SK-N-SH (cell line): ENCODE measurements around the gene ZNF236. TPM values are rescaled to one million over a fixed set of nuclear protein-coding genes. Genes with fewer than 3 reads are reported as not detected.

Source experiments
- CTCF ChIA-PET: fragments of 300-600, 350-600 bp; formaldehyde crosslinking; extraction: SDS; loops from one replicate; lab custom pipeline; 2021; lab: Yijun Ruan, JAX
- POLR2A ChIA-PET: fragments of 350-600 bp; sonication (Branson Sonifier 250); formaldehyde crosslinking; extraction: SDS; loops from one replicate; lab custom pipeline; 2020; ENCODE audit warnings: antibody characterized with exemption, inconsistent platforms; lab: Yijun Ruan, JAX
- DNase-seq: peaks from one replicate; pipeline ENCODE4 v3.0.0; 2012
- H2AFZ ChIP-seq: fragments of 200-600 bp; sonication (generic); 2 replicates; pipeline ENCODE4 v1.8.1; 2016; ENCODE audit warnings: antibody characterized with exemption, mild to moderate bottlenecking, low read depth
- H3F3A ChIP-seq: fragments of 200-600 bp; sonication (generic); replicated peaks from 2 replicates; pipeline ENCODE3; 2016; ENCODE audit warnings: antibody characterized with exemption, mild to moderate bottlenecking; ENCODE audit not compliant: insufficient read depth
- H3K27ac ChIP-seq, 2 experiments: fragments of 200-500 bp in 1 of 2; fragments of 200-600 bp in 1 of 2; sonication (Bioruptor generic) in 1 of 2; sonication (generic), shearing (Covaris generic) in 1 of 2; 2 replicates each; pipeline versions ENCODE4 v1.5.1 to v1.6.1; 2014 to 2016; ENCODE audit warnings: low read depth in 2 of 2, inconsistent platforms in 1 of 2, low read length in 1 of 2, mild to moderate bottlenecking in 1 of 2, mixed read lengths in 1 of 2
- H3K27me3 ChIP-seq: fragments of 200-600 bp; sonication (generic), shearing (Covaris generic); 2 replicates; pipeline ENCODE4 v1.6.1; 2016; ENCODE audit warnings: mixed run types; ENCODE audit not compliant: insufficient read depth
- H3K36me3 ChIP-seq, 2 experiments: fragments of 200-500 bp in 1 of 2; fragments of 200-600 bp in 1 of 2; sonication (Bioruptor generic) in 1 of 2; sonication (generic) in 1 of 2; replicated peaks in 1 of 2; 2 replicates each; pipeline versions ENCODE3 to v1.5.1; 2014 to 2016; ENCODE audit warnings: low read length in 1 of 2, mild to moderate bottlenecking in 1 of 2; ENCODE audit not compliant: insufficient read depth in 2 of 2, control insufficient read depth in 1 of 2
- H3K4me1 ChIP-seq, 2 experiments: fragments of 200-500 bp in 1 of 2; fragments of 200-600 bp in 1 of 2; sonication (Bioruptor generic) in 1 of 2; sonication (generic), shearing (Covaris generic) in 1 of 2; 2 replicates each; pipeline versions ENCODE4 v1.5.1 to v1.6.1; 2014 to 2016; ENCODE audit warnings: low read depth in 1 of 2, low read length in 1 of 2, mixed run types in 1 of 2; ENCODE audit not compliant: insufficient read depth in 2 of 2, control insufficient read depth in 1 of 2
- H3K4me2 ChIP-seq: fragments of 200-600 bp; sonication (generic), shearing (Covaris generic); 2 replicates; pipeline ENCODE4 v1.6.1; 2017; ENCODE audit warnings: mixed run types
- H3K4me3 ChIP-seq, 2 experiments: fragments of 200-500 bp in 1 of 2; fragments of 200-600 bp in 1 of 2; sonication (Bioruptor generic) in 1 of 2; sonication (generic), shearing (Covaris generic) in 1 of 2; 2 replicates each; pipeline versions ENCODE4 v1.5.1 to v1.8.1; 2014 to 2016; ENCODE audit warnings: low read depth in 2 of 2, inconsistent platforms in 1 of 2, low read length in 1 of 2, mild to moderate bottlenecking in 1 of 2, mixed read lengths in 1 of 2, moderate library complexity in 1 of 2
- H3K79me2 ChIP-seq: fragments of 200-600 bp; sonication (generic); 2 replicates; pipeline ENCODE4 v1.8.1; 2017; ENCODE audit warnings: mild to moderate bottlenecking; ENCODE audit not compliant: insufficient read depth
- H3K9ac ChIP-seq: fragments of 200-600 bp; sonication (generic); 2 replicates; pipeline ENCODE4 v1.6.1; 2017; ENCODE audit warnings: mixed run types
- H3K9me2 ChIP-seq: fragments of 200-600 bp; sonication (generic); 2 replicates; pipeline ENCODE4 v1.6.1; 2017; ENCODE audit warnings: mixed run types
- H3K9me3 ChIP-seq: fragments of 200-600 bp; sonication (generic); 2 replicates; pipeline ENCODE4 v1.6.1; 2017; ENCODE audit warnings: mixed run types, mild to moderate bottlenecking, moderate library complexity
- H4K20me1 ChIP-seq: fragments of 200-600 bp; sonication (generic); 2 replicates; pipeline ENCODE4 v1.6.1; 2017; ENCODE audit warnings: mild to moderate bottlenecking, mixed run types; ENCODE audit not compliant: insufficient read depth
- FOSL2 ChIP-seq: IDR thresholded peaks from 2 replicates; pipeline ENCODE4 v1.4.0; 2012; ENCODE audit warnings: low read depth, mild to moderate bottlenecking, moderate library complexity, borderline replicate concordance
- FOXJ3 ChIP-seq: sonication (generic); formaldehyde crosslinking; IDR thresholded peaks from 2 replicates; pipeline ENCODE4 v1.5.1; 2020; ENCODE audit warnings: mild to moderate bottlenecking, missing genetic modification reagents
- FOXM1 ChIP-seq: IDR thresholded peaks from 2 replicates; pipeline ENCODE4 v1.4.0; 2012; ENCODE audit warnings: low read depth, mild to moderate bottlenecking
- GATA2 ChIP-seq: sonication (generic); formaldehyde crosslinking; IDR thresholded peaks from 2 replicates; pipeline ENCODE4 v1.5.0; 2020; ENCODE audit warnings: mild to moderate bottlenecking, missing genetic modification reagents
- IRF3 ChIP-seq: fragments of 150-350 bp; IDR thresholded peaks from 2 replicates; pipeline ENCODE4 v1.6.1; 2016; ENCODE audit warnings: mild to moderate bottlenecking, low read depth, low read length
- MAX ChIP-seq: IDR thresholded peaks from 2 replicates; pipeline ENCODE4 v1.4.0; 2012; ENCODE audit warnings: low read depth
- MXI1 ChIP-seq: IDR thresholded peaks from 2 replicates; pipeline ENCODE4 v1.6.1; 2012; ENCODE audit warnings: mild to moderate bottlenecking, low read depth, low read length, improper control_type of control experiment
- POLR2AphosphoS5 ChIP-seq: IDR thresholded peaks from 2 replicates; pipeline ENCODE4 v1.6.1; 2012; ENCODE audit warnings: low read depth, low read length
- RCOR1 ChIP-seq: fragments of 150-350 bp; IDR thresholded peaks from 2 replicates; pipeline ENCODE4 v1.6.1; 2017; ENCODE audit warnings: antibody characterized with exemption, low read length
- REST ChIP-seq: IDR thresholded peaks from 2 replicates; pipeline ENCODE4 v1.6.1; 2012; ENCODE audit warnings: mild to moderate bottlenecking, low read depth, low read length, moderate library complexity
- RFX5 ChIP-seq: IDR thresholded peaks from 2 replicates; pipeline ENCODE4 v1.6.1; 2012; ENCODE audit warnings: mild to moderate bottlenecking, improper control_type of control experiment, low read length
- TAF1 ChIP-seq: IDR thresholded peaks from 2 replicates; pipeline ENCODE4 v1.6.1; 2012; ENCODE audit warnings: low read depth, mild to moderate bottlenecking, low read length, moderate library complexity, borderline replicate concordance
- TCF12 ChIP-seq: IDR thresholded peaks from 2 replicates; pipeline ENCODE4 v1.4.0; 2012
- USF2 ChIP-seq: fragments of 150-350 bp; IDR thresholded peaks from 2 replicates; pipeline ENCODE4 v1.6.1; 2017; ENCODE audit warnings: antibody characterized with exemption, low read length, low read depth, borderline replicate concordance
- WGBS: methylation state at CpG from one replicate; pipeline ENCODE4 v1.1.6; 2017; ENCODE audit warnings: low lambda C conversion rate; 5-methylcytosine and 5-hydroxymethylcytosine counted together
- polyA plus RNA-seq, 3 experiments: library from polyadenylated mRNA; depleted of rRNA; stranded (reverse); fragments of >200 nt; gene quantifications; 2 replicates each; pipeline ENCODE4 v1.2.3, GENCODE V29; 2012

The ZNF236 gene
- polyA plus RNA-seq, 1 of the 3 experiments (the other 2 are of a cell fraction) = 4.2 TPM

GRCh38 chr18:76882146-76882545, 59.8 kb downstream of the ZNF236 start:
- Histone ChIP-seq H3K36me3 (peaks cover 24 to 50% of the 10 kb centered on the region in 2 experiments), H3K9me3 (no peaks in the 10 kb centered on the region), H3K9me2 (no peaks in the 10 kb centered on the region), H2AFZ (no peak overlapping the region), H3K4me3 (no peak overlapping the region), H3K4me1 (no peaks in the 10 kb centered on the region), H3K27ac (no peak overlapping the region), H3K4me2 (no peak overlapping the region), H4K20me1 (no peaks in the 10 kb centered on the region), H3K9ac (no peak overlapping the region), H3K27me3 (no peaks in the 10 kb centered on the region), H3K79me2 (no peaks in the 10 kb centered on the region), H3F3A (peaks cover 8% of the 10 kb centered on the region)
- 76% methylated on average over 5 of the region's 5 CpGs for WGBS
- no peak for DNase-seq
- no peak for TF ChIP-seq POLR2AphosphoS5
- TF ChIP-seq GATA2 (CRISPR knock-in tag) = no peak
- no peak for TF ChIP-seq RFX5
- ChIA-PET CTCF (interaction anchor here (1.6 kb wide), 1 partner anchor 101 kb away, joined by 4 read pairs; no protein-coding TSS in a partner anchor), POLR2A (no interaction called here)

- no peak overlapping the region for H3K9ac ChIP-seq
- H3K4me1 ChIP-seq = no peaks in the 10 kb centered on the region
- no peak for DNase-seq
- POLR2A ChIA-PET = no interaction called here
- WGBS = 97% methylated on average over 5 of the region's 5 CpGs
- H3K27ac ChIP-seq = no peak overlapping the region
- no peaks in the 10 kb centered on the region for H3K9me2 ChIP-seq
- no peak overlapping the region for H2AFZ ChIP-seq
- no peaks in the 10 kb centered on the region for H3K79me2 ChIP-seq
- CTCF ChIA-PET = no interaction called here
- TF ChIP-seq TCF12 (no peak), IRF3 (no peak), RCOR1 (no peak)
- no peak overlapping the region for H3K4me2 ChIP-seq
- H3K27me3 ChIP-seq = no peaks in the 10 kb centered on the region
- no peaks in the 10 kb centered on the region for H4K20me1 ChIP-seq
- H3K9me3 ChIP-seq = no peaks in the 10 kb centered on the region
- no peak overlapping the region for H3K4me3 ChIP-seq
- no peaks in the 10 kb centered on the region for H3F3A ChIP-seq
- peaks cover 20 to 47% of the 10 kb centered on the region in 2 experiments for H3K36me3 ChIP-seq
Measured at GRCh38 chr18:76885001-76885400, 62.6 kb downstream of the ZNF236 start.

GRCh38 chr18:76886112-76886511, 63.8 kb downstream of the ZNF236 start:
- Histone ChIP-seq H3K4me1 (no peaks in the 10 kb centered on the region), H3K27ac (no peak overlapping the region), H3K9me2 (no peaks in the 10 kb centered on the region), H3K4me2 (no peak overlapping the region), H3K4me3 (no peak overlapping the region), H3F3A (no peaks in the 10 kb centered on the region), H3K27me3 (no peaks in the 10 kb centered on the region), H3K36me3 (peaks cover 13 to 40% of the 10 kb centered on the region in 2 experiments), H4K20me1 (no peaks in the 10 kb centered on the region), H3K9ac (no peak overlapping the region), H3K79me2 (no peaks in the 10 kb centered on the region), H2AFZ (no peak overlapping the region), H3K9me3 (no peaks in the 10 kb centered on the region)
- POLR2A ChIA-PET = no interaction called here
- CTCF ChIA-PET = interaction anchor here (1.3 kb wide), 1 partner anchor 97 kb away, joined by 4 read pairs; no protein-coding TSS in a partner anchor
- 86% methylated on average over 7 of the region's 7 CpGs for WGBS
- DNase-seq = no peak
- no peak for TF ChIP-seq FOSL2
- no peak for TF ChIP-seq FOXJ3 (CRISPR knock-in tag)
- no peak for TF ChIP-seq RFX5
- no peak for TF ChIP-seq MXI1
- TF ChIP-seq MAX = no peak
- no peak for TF ChIP-seq POLR2AphosphoS5
- TF ChIP-seq FOXM1 = no peak
- TF ChIP-seq TAF1 = no peak
- TF ChIP-seq REST = no peak
- TF ChIP-seq USF2 = no peak
- no peak for TF ChIP-seq RCOR1
- TF ChIP-seq IRF3 = no peak
